OCI-LY1 (cell line): ENCODE data around the gene GXYLT2.
A peak's percentile ranks its signal among the peaks of the same experiment; 100 is the strongest.

Experiments
- H2AFZ ChIP-seq: fragments of 200-600 bp; sonication (generic), shearing (Covaris generic); 2 replicates; pipeline ENCODE4 v1.6.0; 2014; ENCODE audit warnings: antibody characterized with exemption, mild to moderate bottlenecking, low read length
- H3F3A ChIP-seq: fragments of 200-600 bp; sonication (generic), shearing (Covaris generic); 2 replicates; pipeline ENCODE4 v1.6.0; 2014; ENCODE audit warnings: mild to moderate bottlenecking, antibody characterized with exemption, low read length, moderate library complexity; ENCODE audit not compliant: insufficient read depth
- H3K27ac ChIP-seq: fragments of 200-600 bp; sonication (generic); 2 replicates; pipeline ENCODE4 v1.5.1; 2014; ENCODE audit warnings: low read length, mixed run types, mild to moderate bottlenecking, low read depth; ENCODE audit not compliant: poor library complexity, severe bottlenecking
- H3K27me3 ChIP-seq: fragments of 200-600 bp; sonication (generic); 2 replicates; pipeline ENCODE4 v1.6.0; 2014; ENCODE audit warnings: antibody characterized with exemption, mild to moderate bottlenecking, low read length, moderate library complexity; ENCODE audit not compliant: insufficient read depth
- H3K36me3 ChIP-seq: fragments of 200-600 bp; sonication (generic); 2 replicates; pipeline ENCODE4 v1.6.1; 2014; ENCODE audit warnings: mild to moderate bottlenecking, antibody characterized with exemption, low read length, moderate library complexity, mixed read lengths; ENCODE audit not compliant: insufficient read depth
- H3K4me1 ChIP-seq: fragments of 200-600 bp; sonication (generic); 2 replicates; pipeline ENCODE4 v1.5.1; 2014; ENCODE audit warnings: mild to moderate bottlenecking, low read length, moderate library complexity; ENCODE audit not compliant: insufficient read depth, severe bottlenecking
- H3K4me2 ChIP-seq: fragments of 200-600 bp; sonication (generic), shearing (Covaris generic); 2 replicates; pipeline ENCODE4 v1.6.1; 2014; ENCODE audit warnings: low read length
- H3K4me3 ChIP-seq: fragments of 200-600 bp; sonication (generic); 2 replicates; pipeline ENCODE4 v1.5.1; 2014; ENCODE audit warnings: low read length, low read depth, mild to moderate bottlenecking, mixed read lengths; ENCODE audit not compliant: poor library complexity, severe bottlenecking
- H3K79me2 ChIP-seq: fragments of 200-600 bp; shearing (Covaris generic); 2 replicates; pipeline ENCODE4 v1.6.1; 2016; ENCODE audit warnings: mixed run types, low read length, mixed read lengths; ENCODE audit not compliant: insufficient read depth
- H3K9ac ChIP-seq: fragments of 200-600 bp; sonication (generic), shearing (Covaris generic); 2 replicates; pipeline ENCODE4 v1.6.1; 2014; ENCODE audit warnings: mild to moderate bottlenecking, low read length, mixed read lengths
- H3K9me2 ChIP-seq: fragments of 200-600 bp; sonication (generic), shearing (Covaris generic); 2 replicates; pipeline ENCODE4 v1.6.1; 2014; ENCODE audit warnings: low read depth, mild to moderate bottlenecking, low read length, mixed read lengths
- H3K9me3 ChIP-seq: fragments of 200-600 bp; shearing (Covaris generic); 2 replicates; pipeline ENCODE4 v1.6.1; 2014; ENCODE audit warnings: low read length, mixed read lengths
- H4K20me1 ChIP-seq: fragments of 200-600 bp; sonication (generic), shearing (Covaris generic); 2 replicates; pipeline ENCODE4 v1.6.0; 2016; ENCODE audit warnings: mild to moderate bottlenecking, low read length; ENCODE audit not compliant: insufficient read depth
- EZH2 ChIP-seq: fragments of 200-600 bp; sonication (generic), shearing (Covaris generic); IDR thresholded peaks from 2 replicates; pipeline ENCODE4 v1.8.0; 2017; ENCODE audit warnings: borderline replicate concordance, mixed run types, mild to moderate bottlenecking, antibody characterized with exemption, low read length, moderate library complexity, mixed read lengths
- TF ChIP-seq, protein P1 (sequence below): fragments of 200-600 bp; sonication (generic), shearing (Covaris generic); IDR thresholded peaks from 2 replicates; pipeline ENCODE4 v1.5.1; 2017; ENCODE audit warnings: mild to moderate bottlenecking, antibody characterized with exemption, low read length, moderate library complexity, mixed read lengths

GXYLT2 gene

GRCh38 chr3:72846166-72846565, 41.7 kb upstream of the GXYLT2 start:
- H3K9me3 ChIP-seq = no peaks in the 10 kb centered on the region

GRCh38 chr3:72847282-72847681, 40.6 kb upstream of the GXYLT2 start:
- Histone ChIP-seq H3K79me2 (peaks cover 27% of the 10 kb centered on the region), H3K9ac (peak overlapping the region; percentile 86)

More at GRCh38 chr3:72846166-72846565, 41.7 kb upstream of the GXYLT2 start:
- H3K79me2 ChIP-seq = peaks cover 27% of the 10 kb centered on the region
- H3K9ac ChIP-seq = no peak overlapping the region; the same call in 1 of the 2 replicates
- H4K20me1 ChIP-seq = no peaks in the 10 kb centered on the region
- TF ChIP-seq EZH2 = no peak
- TF ChIP-seq, protein P1, sequence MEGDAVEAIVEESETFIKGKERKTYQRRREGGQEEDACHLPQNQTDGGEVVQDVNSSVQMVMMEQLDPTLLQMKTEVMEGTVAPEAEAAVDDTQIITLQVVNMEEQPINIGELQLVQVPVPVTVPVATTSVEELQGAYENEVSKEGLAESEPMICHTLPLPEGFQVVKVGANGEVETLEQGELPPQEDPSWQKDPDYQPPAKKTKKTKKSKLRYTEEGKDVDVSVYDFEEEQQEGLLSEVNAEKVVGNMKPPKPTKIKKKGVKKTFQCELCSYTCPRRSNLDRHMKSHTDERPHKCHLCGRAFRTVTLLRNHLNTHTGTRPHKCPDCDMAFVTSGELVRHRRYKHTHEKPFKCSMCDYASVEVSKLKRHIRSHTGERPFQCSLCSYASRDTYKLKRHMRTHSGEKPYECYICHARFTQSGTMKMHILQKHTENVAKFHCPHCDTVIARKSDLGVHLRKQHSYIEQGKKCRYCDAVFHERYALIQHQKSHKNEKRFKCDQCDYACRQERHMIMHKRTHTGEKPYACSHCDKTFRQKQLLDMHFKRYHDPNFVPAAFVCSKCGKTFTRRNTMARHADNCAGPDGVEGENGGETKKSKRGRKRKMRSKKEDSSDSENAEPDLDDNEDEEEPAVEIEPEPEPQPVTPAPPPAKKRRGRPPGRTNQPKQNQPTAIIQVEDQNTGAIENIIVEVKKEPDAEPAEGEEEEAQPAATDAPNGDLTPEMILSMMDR = no peak
- no peaks in the 10 kb centered on the region for H3F3A ChIP-seq
- H3K4me3 ChIP-seq = peak overlapping the region; percentile 97
- H3K4me2 ChIP-seq = peak overlapping the region; percentile 83
- H3K27me3 ChIP-seq = no peaks in the 10 kb centered on the region
- no peak overlapping the region for H3K27ac ChIP-seq
- no peaks in the 10 kb centered on the region for H3K9me2 ChIP-seq
- peaks cover 17% of the 10 kb centered on the region for H3K36me3 ChIP-seq
- H3K4me1 ChIP-seq = peaks cover 34% of the 10 kb centered on the region
- no peak overlapping the region for H2AFZ ChIP-seq

DNA sequence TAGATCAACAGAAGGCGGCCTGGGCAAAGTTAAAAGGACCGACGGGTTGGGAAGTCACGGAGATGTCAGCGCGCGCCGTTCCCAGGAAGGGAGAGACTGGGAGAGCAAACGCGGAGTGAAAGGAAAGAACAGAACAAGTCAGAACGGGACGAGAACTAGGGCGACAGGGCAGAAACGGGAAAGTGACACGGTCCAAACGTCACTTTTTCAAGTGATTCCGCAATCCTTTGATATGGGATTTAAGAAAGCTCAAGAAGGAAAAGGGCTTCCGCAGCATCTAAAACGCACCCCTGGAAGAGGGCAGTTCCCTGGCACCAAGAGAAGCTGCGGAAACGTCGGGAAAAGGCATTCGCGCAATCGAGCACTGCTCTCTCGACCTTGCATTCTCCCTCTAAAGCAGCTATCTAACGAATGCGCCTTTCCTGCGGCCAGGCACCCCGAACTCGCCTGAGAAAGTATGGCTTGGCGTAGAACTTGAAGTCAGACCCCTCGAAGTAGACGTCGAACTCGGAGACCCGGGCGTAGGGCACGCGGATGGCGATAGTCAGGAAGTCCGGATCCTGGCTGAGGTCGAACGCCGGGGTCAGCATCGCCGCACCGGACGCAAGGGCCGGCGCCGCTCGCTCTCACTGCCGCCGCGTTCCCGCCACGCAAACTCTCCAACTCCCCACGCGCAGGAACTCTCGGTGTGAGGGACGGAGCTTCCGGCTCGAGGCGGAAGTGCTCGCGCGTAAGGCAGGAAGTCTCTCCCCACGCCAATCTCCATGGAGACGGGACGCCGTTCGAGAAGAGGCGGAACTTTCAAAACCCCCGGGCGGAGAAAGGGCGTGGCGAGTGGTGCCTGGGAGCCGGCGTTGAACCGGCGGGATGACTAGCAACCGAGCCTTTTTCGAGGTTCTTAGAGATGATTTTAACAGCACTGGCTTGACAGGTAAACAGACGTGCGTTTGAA, 39.8 kb upstream of the GXYLT2 start, which contains the start of gene SHQ1:
Gene SHQ1 (minus strand): TSS at position 695 of the 952 bp plus-strand sequence. CDS start 105 bp downstream, at position 590.
- peak within 1 kb of the TSS; percentile 83 for H3K4me2 ChIP-seq
- H3K79me2 ChIP-seq = peaks cover 27% of the 10 kb centered on the region

More at GRCh38 chr3:72847282-72847681, 40.6 kb upstream of the GXYLT2 start:
- H3K27me3 ChIP-seq = no peaks in the 10 kb centered on the region
- H4K20me1 ChIP-seq = no peaks in the 10 kb centered on the region
- no peaks in the 10 kb centered on the region for H3F3A ChIP-seq
- peak overlapping the region; percentile 83 for H3K4me2 ChIP-seq
- H3K9me3 ChIP-seq = no peaks in the 10 kb centered on the region
- peaks cover 34% of the 10 kb centered on the region for H3K4me1 ChIP-seq
- no peak overlapping the region for H3K27ac ChIP-seq
- H3K9me2 ChIP-seq = no peaks in the 10 kb centered on the region
- peak overlapping the region; percentile 97 for H3K4me3 ChIP-seq
- peaks cover 5% of the 10 kb centered on the region for H3K36me3 ChIP-seq
- H2AFZ ChIP-seq = no peak overlapping the region
- TF ChIP-seq, protein P1 = no peak
- no peak for TF ChIP-seq EZH2

More for the DNA sequence above, 39.8 kb upstream of the GXYLT2 start, which contains the start of gene SHQ1:
- peaks cover 34% of the 10 kb centered on the region for H3K4me1 ChIP-seq
- no peaks in the 10 kb centered on the region for H4K20me1 ChIP-seq
- no peaks in the 10 kb centered on the region for H3K27me3 ChIP-seq
- peak within 1 kb of the TSS; percentile 41; the same call in 1 of the 2 replicates for H2AFZ ChIP-seq
- H3K27ac ChIP-seq = peak within 1 kb of the TSS; percentile 27
- peak within 1 kb of the TSS; percentile 86 for H3K9ac ChIP-seq
- 0 out of 2 replicates have a peak, but pooled peaks cover 5% of the 10 kb centered on the region for H3K36me3 ChIP-seq
- H3K9me3 ChIP-seq = no peaks in the 10 kb centered on the region
- H3K9me2 ChIP-seq = no peaks in the 10 kb centered on the region
- TF ChIP-seq EZH2 = no peak
- TF ChIP-seq, protein P1 = no peak
- no peaks in the 10 kb centered on the region for H3F3A ChIP-seq
- peak within 1 kb of the TSS; percentile 97 for H3K4me3 ChIP-seq
